HPDE6-E6E7 (cell line): ENCODE measurements around the gene SRGAP1.

Experiments
- DNase-seq: peaks from one replicate; pipeline ENCODE4 v3.0.0; 2011; ENCODE audit warnings: missing footprints; ENCODE audit errors: extremely low spot score

The SRGAP1 gene

DNA sequence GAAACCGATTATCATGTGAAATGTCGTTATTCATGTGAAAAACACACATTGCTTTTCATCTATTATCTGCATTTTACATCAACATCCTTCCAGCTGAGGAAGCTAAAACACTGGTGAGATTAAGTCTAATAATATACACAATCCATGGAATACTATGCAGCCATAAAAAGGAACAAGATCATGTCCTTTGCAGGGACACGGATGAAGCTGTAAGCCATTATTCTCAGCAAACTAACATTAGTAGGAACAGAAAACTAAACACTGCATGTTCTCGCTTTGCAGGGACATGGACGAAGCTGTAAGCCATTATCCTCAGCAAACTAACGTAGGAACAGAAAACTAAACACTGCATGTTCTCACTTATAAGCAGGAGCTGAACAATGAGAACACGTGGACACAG lies 359.3 kb downstream of the SRGAP1 start:
- DNase-seq: no peak

DNA sequence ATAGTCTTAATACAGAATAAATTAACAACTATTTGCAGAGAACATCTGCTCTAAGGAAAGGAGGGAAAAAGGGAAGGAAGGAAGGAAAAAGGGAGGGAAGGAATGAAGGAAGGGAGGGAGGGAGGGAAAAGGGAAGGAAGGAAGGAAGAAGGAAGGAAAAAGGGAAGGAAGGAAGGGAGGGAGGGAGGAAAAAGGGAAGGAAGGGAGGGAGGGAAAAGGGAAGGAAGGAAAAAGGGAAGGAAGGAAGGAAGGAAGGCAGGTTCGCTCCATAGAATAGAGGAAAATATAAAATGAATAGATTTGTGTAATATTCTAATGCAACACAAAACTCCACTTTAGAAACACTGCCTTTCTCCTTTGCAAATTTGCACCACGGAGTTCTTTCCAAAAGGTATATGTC lies 361.0 kb downstream of the SRGAP1 start:
- no peak for DNase-seq

DNA sequence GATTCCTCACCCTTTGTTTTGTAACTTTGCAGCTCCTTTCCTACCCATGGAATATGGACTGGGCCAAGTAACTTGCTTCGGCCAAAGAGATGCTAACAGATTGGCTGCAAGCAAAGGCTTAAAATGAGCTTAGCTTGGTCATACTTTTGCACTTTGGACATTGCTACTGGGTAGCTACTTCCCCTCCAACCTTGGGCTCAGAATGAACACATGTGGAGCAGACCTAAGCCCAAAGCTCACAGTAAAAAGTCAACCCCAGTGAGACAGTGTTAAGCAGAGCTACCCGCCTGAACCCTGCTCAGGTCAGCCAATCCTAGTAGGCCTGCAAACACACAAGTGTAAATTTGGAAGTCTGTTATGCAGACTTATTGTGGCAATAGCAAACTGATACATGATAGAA lies 363.0 kb downstream of the SRGAP1 start:
- DNase-seq: no peak
